ENCODE data around the gene DPYD.

The DPYD gene

DNA sequence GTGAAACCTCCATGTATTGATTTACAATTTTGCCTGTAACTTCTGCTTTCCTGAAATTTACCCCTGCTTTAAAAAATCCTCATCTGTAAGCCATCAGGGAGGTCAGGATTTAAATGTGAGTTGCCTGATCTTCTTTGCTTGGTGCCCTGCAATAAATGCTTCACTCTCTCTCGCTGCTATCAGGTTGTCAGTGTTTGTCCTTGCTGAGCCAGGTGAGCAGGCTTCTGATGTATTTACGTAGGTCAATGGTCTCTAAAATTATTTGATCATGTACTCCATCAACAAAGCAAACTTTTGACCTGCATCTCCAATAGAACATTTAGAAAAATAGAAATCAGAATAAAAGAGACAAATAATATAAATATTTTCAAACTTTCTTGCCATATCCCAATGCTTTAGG lies 453.4 kb downstream of the DPYD start:
- Histone ChIP-seq H3K4me3 (ENCODE audit: low read length in 2 of 2) (no peak overlapping the region), H2BK120ac (ENCODE audit: low read depth, low read length) (no peak overlapping the region)

DNA sequence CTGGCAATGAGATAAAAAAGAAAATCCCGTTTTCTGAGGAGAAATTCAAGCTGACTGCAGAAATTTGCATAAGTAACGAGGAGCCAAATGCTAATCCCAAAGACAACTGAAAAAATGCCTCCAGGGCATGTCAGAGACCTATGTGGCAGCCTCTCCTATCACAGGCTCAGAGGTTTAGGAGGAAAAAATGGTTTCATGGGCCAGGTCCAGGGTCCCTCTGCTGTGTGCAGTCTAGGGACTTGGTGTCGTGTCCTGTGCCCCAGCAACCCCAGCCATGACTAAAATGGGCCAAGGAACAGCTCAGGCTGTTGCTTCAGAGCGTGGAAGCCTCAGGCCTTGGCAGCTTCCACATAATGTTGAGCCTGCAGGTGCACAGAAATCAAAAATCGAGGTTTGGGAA lies 456.5 kb downstream of the DPYD start:
- no peak overlapping the region for H4K8ac ChIP-seq (ENCODE audit: low read depth, low read length)
- no peaks in the 10 kb centered on the region for H3K79me1 ChIP-seq (ENCODE audit: low read depth, low read length)
- no peak overlapping the region for H3K4ac ChIP-seq (ENCODE audit: low read length)
- H2BK12ac ChIP-seq (ENCODE audit: low read length), result no peak overlapping the region
- no peak for DNase-seq (ENCODE audit: low spot score)
- no peak overlapping the region for H2AK5ac ChIP-seq (ENCODE audit: low read depth, low read length)
- H3K4me2 ChIP-seq (ENCODE audit: insufficient read depth, low read length, poor library complexity, severe bottlenecking), result no peak overlapping the region
- no peak overlapping the region for H3K9ac ChIP-seq (ENCODE audit: low read depth, low read length, poor library complexity)
- H3K4me3 ChIP-seq (ENCODE audit: low read length in 2 of 2), result no peak overlapping the region
- no peak overlapping the region for H2BK15ac ChIP-seq (ENCODE audit: low read length)
- no peak overlapping the region for H2AFZ ChIP-seq (ENCODE audit: low read length)
- no peak overlapping the region for H3K18ac ChIP-seq (ENCODE audit: low read length)
- no peak overlapping the region for H3K14ac ChIP-seq (ENCODE audit: low read length)
- no peaks in the 10 kb centered on the region for H3K4me1 ChIP-seq (ENCODE audit: control insufficient read depth in 2 of 2, insufficient read depth in 1 of 2, low read depth in 1 of 2, low read length in 2 of 2)
- H3K23ac ChIP-seq (ENCODE audit: low read depth, low read length, poor library complexity), result no peak overlapping the region
- H3K27ac ChIP-seq (replicated peaks; ENCODE audit: low read length), result no peak overlapping the region
- no CpG with 5 or more reads among the region's 5 CpGs for WGBS, 2 donors (ENCODE audit: extremely low coverage in 2 of 2, insufficient read length in 2 of 2, insufficient replicate concordance in 1 of 2)
- H3K9me3 ChIP-seq (replicated peaks in 1 of 2; ENCODE audit: control insufficient read depth in 2 of 2, insufficient read depth in 1 of 2, low read depth in 1 of 2, low read length in 2 of 2), result peaks cover 7 to 21% of the 10 kb centered on the region in 2 donors
- no peaks in the 10 kb centered on the region for H3K27me3 ChIP-seq (ENCODE audit: control insufficient read depth in 3 of 3, insufficient read depth in 3 of 3, low read depth in 1 of 3, low read length in 3 of 3)
- no peak overlapping the region for H2BK5ac ChIP-seq (ENCODE audit: low read length)
- H4K91ac ChIP-seq (ENCODE audit: low read depth, low read length, poor library complexity), result no peak overlapping the region
- H2BK120ac ChIP-seq (ENCODE audit: low read depth, low read length), result no peak overlapping the region
- no peaks in the 10 kb centered on the region for H3K36me3 ChIP-seq (replicated peaks in 1 of 2; ENCODE audit: control insufficient read depth in 2 of 2, insufficient read depth in 2 of 2, low read length in 2 of 2)

More for the DNA sequence above, 453.4 kb downstream of the DPYD start:
- H4K8ac ChIP-seq (ENCODE audit: low read depth, low read length), result no peak overlapping the region
- H2BK5ac ChIP-seq (ENCODE audit: low read length), result no peak overlapping the region
- H2BK12ac ChIP-seq (ENCODE audit: low read length), result no peak overlapping the region
- DNase-seq (ENCODE audit: low spot score), result no peak
- H2AFZ ChIP-seq (ENCODE audit: low read length), result no peak overlapping the region
- no peak overlapping the region for H3K23ac ChIP-seq (ENCODE audit: low read depth, low read length, poor library complexity)
- no CpG with 5 or more reads among the region's 2 CpGs for WGBS, 2 donors (ENCODE audit: extremely low coverage in 2 of 2, insufficient read length in 2 of 2, insufficient replicate concordance in 1 of 2)
- H4K91ac ChIP-seq (ENCODE audit: low read depth, low read length, poor library complexity), result no peak overlapping the region
- H3K4me2 ChIP-seq (ENCODE audit: insufficient read depth, low read length, poor library complexity, severe bottlenecking), result no peak overlapping the region
- no peaks in the 10 kb centered on the region for H3K27me3 ChIP-seq (ENCODE audit: control insufficient read depth in 3 of 3, insufficient read depth in 3 of 3, low read depth in 1 of 3, low read length in 3 of 3)
- no peak overlapping the region for H3K18ac ChIP-seq (ENCODE audit: low read length)
- no peak overlapping the region for H2BK15ac ChIP-seq (ENCODE audit: low read length)
- H3K9me3 ChIP-seq (replicated peaks in 1 of 2; ENCODE audit: control insufficient read depth in 2 of 2, insufficient read depth in 1 of 2, low read depth in 1 of 2, low read length in 2 of 2), result peaks cover 7 to 21% of the 10 kb centered on the region in 2 donors
- H3K4ac ChIP-seq (ENCODE audit: low read length), result no peak overlapping the region
- H3K36me3 ChIP-seq (replicated peaks in 1 of 2; ENCODE audit: control insufficient read depth in 2 of 2, insufficient read depth in 2 of 2, low read length in 2 of 2), result no peaks in the 10 kb centered on the region
- no peak overlapping the region for H3K14ac ChIP-seq (ENCODE audit: low read length)
- no peaks in the 10 kb centered on the region for H3K4me1 ChIP-seq (ENCODE audit: control insufficient read depth in 2 of 2, insufficient read depth in 1 of 2, low read depth in 1 of 2, low read length in 2 of 2)
- no peak overlapping the region for H2AK5ac ChIP-seq (ENCODE audit: low read depth, low read length)
- no peak overlapping the region for H3K9ac ChIP-seq (ENCODE audit: low read depth, low read length, poor library complexity)
- H3K27ac ChIP-seq (replicated peaks; ENCODE audit: low read length), result no peak overlapping the region
- no peaks in the 10 kb centered on the region for H3K79me1 ChIP-seq (ENCODE audit: low read depth, low read length)

DNA sequence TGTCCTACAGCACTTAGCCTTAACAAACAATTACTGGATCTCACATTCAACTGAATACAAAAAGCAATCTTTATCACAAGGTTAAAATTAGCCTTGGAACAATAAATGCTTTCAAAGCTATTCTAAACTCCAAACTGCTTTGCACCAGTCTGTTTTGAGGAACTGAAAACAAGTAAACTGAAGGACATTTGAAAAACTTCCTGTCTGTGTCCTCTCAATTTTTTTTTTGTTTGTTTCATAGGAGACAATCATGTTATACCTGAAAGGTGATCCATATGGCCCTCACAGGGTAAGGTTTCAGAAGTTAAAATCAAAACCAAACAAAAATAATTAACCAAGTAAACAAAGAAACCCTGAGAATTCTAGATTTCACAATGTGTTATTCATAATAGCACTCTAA lies 459.1 kb downstream of the DPYD start:
- peaks cover 0 to 2% of the 10 kb centered on the region in 2 donors for H3K4me1 ChIP-seq (ENCODE audit: control insufficient read depth in 2 of 2, insufficient read depth in 1 of 2, low read depth in 1 of 2, low read length in 2 of 2)
- H3K27me3 ChIP-seq (ENCODE audit: control insufficient read depth in 3 of 3, insufficient read depth in 3 of 3, low read depth in 1 of 3, low read length in 3 of 3), result no peaks in the 10 kb centered on the region
- H2BK15ac ChIP-seq (ENCODE audit: low read length), result no peak overlapping the region
- no peak overlapping the region for H3K4me2 ChIP-seq (ENCODE audit: insufficient read depth, low read length, poor library complexity, severe bottlenecking)
- no peak overlapping the region for H3K27ac ChIP-seq (replicated peaks; ENCODE audit: low read length)
- H3K18ac ChIP-seq (ENCODE audit: low read length), result no peak overlapping the region
- H4K8ac ChIP-seq (ENCODE audit: low read depth, low read length), result no peak overlapping the region
- H3K23ac ChIP-seq (ENCODE audit: low read depth, low read length, poor library complexity), result no peak overlapping the region
- no peak overlapping the region for H2BK120ac ChIP-seq (ENCODE audit: low read depth, low read length)
- H3K9ac ChIP-seq (ENCODE audit: low read depth, low read length, poor library complexity), result no peak overlapping the region
- no peak overlapping the region for H3K14ac ChIP-seq (ENCODE audit: low read length)
- H2AK5ac ChIP-seq (ENCODE audit: low read depth, low read length), result no peak overlapping the region
- no peak for DNase-seq (ENCODE audit: low spot score)
- no peak overlapping the region for H3K4me3 ChIP-seq (ENCODE audit: low read length in 2 of 2)
- no peaks in the 10 kb centered on the region for H3K36me3 ChIP-seq (replicated peaks in 1 of 2; ENCODE audit: control insufficient read depth in 2 of 2, insufficient read depth in 2 of 2, low read length in 2 of 2)
- H3K79me1 ChIP-seq (ENCODE audit: low read depth, low read length), result no peaks in the 10 kb centered on the region
- no peak overlapping the region for H4K91ac ChIP-seq (ENCODE audit: low read depth, low read length, poor library complexity)
- H2AFZ ChIP-seq (ENCODE audit: low read length), result no peak overlapping the region
- no peak overlapping the region for H3K4ac ChIP-seq (ENCODE audit: low read length)
- no peak overlapping the region for H2BK5ac ChIP-seq (ENCODE audit: low read length)
- H3K9me3 ChIP-seq (replicated peaks in 1 of 2; ENCODE audit: control insufficient read depth in 2 of 2, insufficient read depth in 1 of 2, low read depth in 1 of 2, low read length in 2 of 2), result peaks cover 7 to 13% of the 10 kb centered on the region in 2 donors
- no peak overlapping the region for H2BK12ac ChIP-seq (ENCODE audit: low read length)

DNA sequence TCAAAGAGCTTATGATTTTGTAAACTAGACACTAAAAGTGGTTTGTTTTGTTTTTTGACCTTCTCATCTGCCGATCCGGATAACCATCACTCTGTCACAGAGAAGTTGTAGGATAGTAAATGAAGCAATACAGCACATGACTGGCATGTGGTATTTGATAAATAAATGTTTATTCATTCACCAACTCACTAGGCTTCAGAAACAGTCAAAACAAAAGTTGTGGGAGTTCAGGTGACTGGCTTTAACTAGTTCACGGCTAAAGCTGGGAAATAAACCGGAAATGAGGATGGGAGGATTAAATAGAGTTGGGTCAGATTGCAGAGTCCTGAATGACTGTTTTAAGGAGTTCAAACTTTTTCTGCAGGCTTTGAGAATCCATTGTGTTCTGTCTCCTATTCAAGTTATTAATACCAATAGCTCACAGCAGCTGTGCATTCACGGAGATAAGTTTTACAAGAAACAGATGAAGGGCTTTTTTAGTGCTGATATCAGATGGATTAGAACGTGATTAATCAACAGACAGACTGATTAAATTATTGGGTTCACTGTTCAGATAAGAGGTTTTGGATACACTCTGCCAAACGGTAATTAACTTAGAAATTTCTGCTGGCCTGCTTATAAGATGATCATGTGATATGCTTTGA lies 463.3 kb downstream of the DPYD start:
- Histone ChIP-seq H2BK120ac (ENCODE audit: low read depth, low read length) (no peak overlapping the region), H3K9ac (ENCODE audit: low read depth, low read length, poor library complexity) (no peak overlapping the region), H3K14ac (ENCODE audit: low read length) (no peak overlapping the region), H3K27me3 (ENCODE audit: control insufficient read depth in 3 of 3, insufficient read depth in 3 of 3, low read depth in 1 of 3, low read length in 3 of 3) (no peaks in the 10 kb centered on the region), H3K79me1 (ENCODE audit: low read depth, low read length) (no peaks in the 10 kb centered on the region), H3K36me3 (replicated peaks in 1 of 2; ENCODE audit: control insufficient read depth in 2 of 2, insufficient read depth in 2 of 2, low read length in 2 of 2) (no peaks in the 10 kb centered on the region), H3K4ac (ENCODE audit: low read length) (no peak overlapping the region), H2BK15ac (ENCODE audit: low read length) (no peak overlapping the region), H2BK5ac (ENCODE audit: low read length) (no peak overlapping the region), H3K4me3 (ENCODE audit: low read length in 2 of 2) (no peak overlapping the region), H2AFZ (ENCODE audit: low read length) (peak overlapping the region; percentile 42), H3K23ac (ENCODE audit: low read depth, low read length, poor library complexity) (no peak overlapping the region), H3K9me3 (replicated peaks in 1 of 2; ENCODE audit: control insufficient read depth in 2 of 2, insufficient read depth in 1 of 2, low read depth in 1 of 2, low read length in 2 of 2) (no peaks in the 10 kb centered on the region), H3K18ac (ENCODE audit: low read length) (no peak overlapping the region), H2AK5ac (ENCODE audit: low read depth, low read length) (no peak overlapping the region), H3K4me2 (ENCODE audit: insufficient read depth, low read length, poor library complexity, severe bottlenecking) (no peak overlapping the region), H4K8ac (ENCODE audit: low read depth, low read length) (no peak overlapping the region), H3K4me1 (ENCODE audit: control insufficient read depth in 2 of 2, insufficient read depth in 1 of 2, low read depth in 1 of 2, low read length in 2 of 2) (peaks cover 0 to 7% of the 10 kb centered on the region in 2 donors), H3K27ac (replicated peaks; ENCODE audit: low read length) (no peak overlapping the region), H2BK12ac (ENCODE audit: low read length) (no peak overlapping the region), H4K91ac (ENCODE audit: low read depth, low read length, poor library complexity) (no peak overlapping the region)
- WGBS, 2 donors (ENCODE audit: extremely low coverage in 2 of 2, insufficient read length in 2 of 2, insufficient replicate concordance in 1 of 2), result no CpG with 5 or more reads among the region's 7 CpGs
- DNase-seq (ENCODE audit: low spot score), result no peak

Data from neuronal stem cell (in vitro differentiated cells).